Measurements from ENCODE around the gene PFKFB4. TPM values are rescaled to one million over a fixed set of nuclear protein-coding genes. Genes with fewer than 3 reads are reported as not detected.

The PFKFB4 gene
- total RNA-seq, 1 donor = 18.1 TPM

- H3K4me3 ChIP-seq (ENCODE audit: low read depth, low read length) = no peak overlapping the region
- DNase-seq (ENCODE audit: low read depth) = no peak
- no peak for TF ChIP-seq CTCF (IDR thresholded peaks at IDR 0.05; ENCODE audit: insufficient read depth, low read depth, low read length)
Observed at GRCh38 chr3:48573973-48574585, 17.5 kb upstream of the PFKFB4 start.

- DNase-seq (ENCODE audit: low read depth) = no peak
- H3K4me3 ChIP-seq (ENCODE audit: low read depth, low read length) = no peak overlapping the region
- no peak for TF ChIP-seq CTCF (IDR thresholded peaks at IDR 0.05; ENCODE audit: insufficient read depth, low read depth, low read length)
Observed at GRCh38 chr3:48572517-48572916, 15.9 kb upstream of the PFKFB4 start.

- no peak for TF ChIP-seq CTCF (IDR thresholded peaks at IDR 0.05; ENCODE audit: insufficient read depth, low read depth, low read length)
- DNase-seq (ENCODE audit: low read depth) = no peak
- no peak overlapping the region for H3K4me3 ChIP-seq (ENCODE audit: low read depth, low read length)
Observed at GRCh38 chr3:48571938-48572337, 15.3 kb upstream of the PFKFB4 start.

GRCh38 chr3:48569808-48570450 is 13.3 kb upstream of the PFKFB4 start:
- TF ChIP-seq CTCF (IDR thresholded peaks at IDR 0.05; ENCODE audit: insufficient read depth, low read depth, low read length) = no peak
- no peak overlapping the region for H3K4me3 ChIP-seq (ENCODE audit: low read depth, low read length)
- no peak for DNase-seq (ENCODE audit: low read depth)

- DNase-seq (ENCODE audit: low read depth) = no peak
- H3K4me3 ChIP-seq (ENCODE audit: low read depth, low read length) = no peak overlapping the region
- no peak for TF ChIP-seq CTCF (IDR thresholded peaks at IDR 0.05; ENCODE audit: insufficient read depth, low read depth, low read length)
Observed at GRCh38 chr3:48569400-48569799, 12.8 kb upstream of the PFKFB4 start.

- H3K4me3 ChIP-seq (ENCODE audit: low read depth, low read length) = no peak overlapping the region
- no peak for TF ChIP-seq CTCF (IDR thresholded peaks at IDR 0.05; ENCODE audit: insufficient read depth, low read depth, low read length)
Observed at GRCh38 chr3:48568476-48568875, 11.9 kb upstream of the PFKFB4 start.

GRCh38 chr3:48567500-48567899 is 10.9 kb upstream of the PFKFB4 start:
- H3K4me3 ChIP-seq (ENCODE audit: low read depth, low read length) = no peak overlapping the region
- TF ChIP-seq CTCF (IDR thresholded peaks at IDR 0.05; ENCODE audit: insufficient read depth, low read depth, low read length) = no peak
- DNase-seq (ENCODE audit: low read depth) = no peak

More at GRCh38 chr3:48568476-48568875, 11.9 kb upstream of the PFKFB4 start:
- DNase-seq (ENCODE audit: low read depth) = no peak
